Sigmoid colon (tissue), 4 donors: ENCODE data around the gene DDI2.

Experiments used
- CTCF ChIP-seq, 4 experiments: fragments of 450-650 bp in 3 of 4; fragments of 200-600 bp in 1 of 4; IDR thresholded peaks; one replicate each; pipeline ENCODE4 v1.5.1; 2016 to 2019; ENCODE audit warnings: antibody characterized with exemption in 4 of 4, mild to moderate bottlenecking in 3 of 4, moderate library complexity in 2 of 4
- EP300 ChIP-seq, 4 donors: sonication (generic); formaldehyde crosslinking; IDR thresholded peaks; one replicate each; pipeline ENCODE4 v1.6.1; 2017; ENCODE audit warnings: antibody characterized with exemption in 4 of 4
- POLR2A ChIP-seq, 2 donors: fragments of 450-650 bp; IDR thresholded peaks; one replicate each; pipeline ENCODE4 v1.6.1; 2016; ENCODE audit warnings: antibody characterized with exemption in 2 of 2, mild to moderate bottlenecking in 2 of 2, moderate library complexity in 2 of 2
- POLR2AphosphoS5 ChIP-seq, 4 donors: sonication (generic); formaldehyde crosslinking; IDR thresholded peaks; one replicate each; pipeline ENCODE4 v1.6.1; 2017; ENCODE audit warnings: antibody characterized with exemption in 4 of 4

- TF ChIP-seq POLR2A (IDR thresholded peaks at IDR 0.05) (no peak), CTCF (IDR thresholded peaks at IDR 0.05) (no peak), POLR2AphosphoS5 (IDR thresholded peaks at IDR 0.05) (no peak), EP300 (IDR thresholded peaks at IDR 0.05) (no peak)
Observed at GRCh38 chr1:15660151-15660550, 42.9 kb downstream of the DDI2 start.
